GM12874 (cell line): ENCODE results near the gene NFASC.

ENCODE experiments used
- TF ChIP-seq, protein P1 (sequence below): IDR thresholded peaks from 2 replicates; pipeline ENCODE4 v1.5.1; 2011; ENCODE audit warnings: low read depth, mild to moderate bottlenecking, control low read depth, low read length, moderate library complexity; ENCODE audit not compliant: insufficient read depth

Gene NFASC

DNA sequence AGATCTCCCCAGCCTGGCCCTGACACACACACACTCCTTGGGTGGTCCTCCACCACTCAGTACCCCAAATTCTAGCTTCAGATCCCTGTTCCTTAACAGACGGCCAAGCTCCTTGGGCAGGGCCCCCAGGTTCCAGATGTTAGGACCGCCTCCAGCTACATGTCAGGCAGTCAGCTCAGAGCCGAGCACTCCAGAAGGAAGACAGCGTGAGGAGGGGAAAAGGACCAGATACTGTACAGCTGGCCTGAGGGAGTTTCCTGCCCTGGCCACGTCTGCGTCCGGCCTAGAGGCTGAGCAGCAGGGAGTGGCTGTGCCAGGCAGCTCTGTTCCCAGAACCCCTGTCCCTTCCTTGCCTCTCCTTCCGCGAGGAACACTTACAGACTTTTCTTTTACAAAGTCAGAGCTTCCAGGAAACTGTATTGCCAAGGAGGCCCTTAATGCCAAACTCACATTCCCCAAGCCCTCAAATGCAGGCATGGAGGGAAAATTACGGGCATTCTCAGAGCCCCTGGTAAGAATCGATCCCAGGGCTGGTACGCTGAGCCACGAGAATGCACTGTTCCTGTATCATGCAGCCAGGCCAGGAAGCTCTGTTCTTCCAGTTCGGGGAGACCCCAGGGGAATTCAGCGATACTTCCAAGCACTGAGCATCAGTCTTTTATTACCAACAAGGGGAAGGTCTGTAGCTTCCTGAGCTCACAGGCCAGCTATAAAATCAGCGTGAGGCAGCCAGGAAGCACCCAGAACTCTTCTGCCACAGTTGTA is 127.1 kb downstream of the NFASC start:
- TF ChIP-seq, protein P1, sequence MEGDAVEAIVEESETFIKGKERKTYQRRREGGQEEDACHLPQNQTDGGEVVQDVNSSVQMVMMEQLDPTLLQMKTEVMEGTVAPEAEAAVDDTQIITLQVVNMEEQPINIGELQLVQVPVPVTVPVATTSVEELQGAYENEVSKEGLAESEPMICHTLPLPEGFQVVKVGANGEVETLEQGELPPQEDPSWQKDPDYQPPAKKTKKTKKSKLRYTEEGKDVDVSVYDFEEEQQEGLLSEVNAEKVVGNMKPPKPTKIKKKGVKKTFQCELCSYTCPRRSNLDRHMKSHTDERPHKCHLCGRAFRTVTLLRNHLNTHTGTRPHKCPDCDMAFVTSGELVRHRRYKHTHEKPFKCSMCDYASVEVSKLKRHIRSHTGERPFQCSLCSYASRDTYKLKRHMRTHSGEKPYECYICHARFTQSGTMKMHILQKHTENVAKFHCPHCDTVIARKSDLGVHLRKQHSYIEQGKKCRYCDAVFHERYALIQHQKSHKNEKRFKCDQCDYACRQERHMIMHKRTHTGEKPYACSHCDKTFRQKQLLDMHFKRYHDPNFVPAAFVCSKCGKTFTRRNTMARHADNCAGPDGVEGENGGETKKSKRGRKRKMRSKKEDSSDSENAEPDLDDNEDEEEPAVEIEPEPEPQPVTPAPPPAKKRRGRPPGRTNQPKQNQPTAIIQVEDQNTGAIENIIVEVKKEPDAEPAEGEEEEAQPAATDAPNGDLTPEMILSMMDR: no peak

- TF ChIP-seq, protein P1: no peak
Measured at GRCh38 chr1:205001162-205001561, 130.5 kb downstream of the NFASC start.

GRCh38 chr1:205002705-205003104 is 132.0 kb downstream of the NFASC start:
- TF ChIP-seq, protein P1: no peak

DNA sequence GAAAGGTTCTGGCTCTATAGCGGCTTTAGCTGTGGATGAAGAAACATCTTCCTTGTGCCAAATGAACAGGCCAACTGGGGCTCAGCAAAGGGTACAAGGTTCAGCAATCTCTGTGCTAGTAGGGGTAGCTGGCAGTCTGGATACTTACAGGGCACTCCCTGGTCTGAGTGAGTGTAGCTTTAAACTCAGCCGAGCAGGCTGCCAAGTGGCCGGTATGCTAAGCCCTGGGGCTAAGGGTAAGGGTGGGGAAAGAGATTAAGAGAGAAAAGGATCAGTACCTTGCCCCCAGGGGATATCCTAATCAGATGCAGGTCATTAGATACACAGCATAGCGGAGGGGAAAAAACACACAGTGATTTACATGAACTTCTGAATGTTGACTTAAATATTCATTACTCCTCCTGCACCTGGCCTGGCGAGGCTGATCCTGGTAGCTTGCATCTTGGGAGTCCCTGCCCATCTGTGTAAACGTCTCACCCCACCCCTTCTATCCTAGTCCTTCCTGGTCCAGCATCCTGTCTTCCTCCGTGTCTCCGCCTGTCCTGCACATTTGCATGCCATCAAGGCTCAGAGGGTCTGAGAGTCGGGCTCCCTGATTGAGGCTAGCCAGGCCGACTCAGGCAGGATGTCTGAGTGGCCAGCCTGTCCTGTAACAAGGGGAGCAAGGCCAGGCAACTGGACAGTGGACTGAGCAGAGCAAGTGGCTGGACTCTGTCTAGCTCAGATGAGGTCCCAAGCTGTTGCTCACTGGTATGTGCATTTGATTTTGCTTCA is 132.9 kb downstream of the NFASC start:
- TF ChIP-seq, protein P1: no peak

DNA sequence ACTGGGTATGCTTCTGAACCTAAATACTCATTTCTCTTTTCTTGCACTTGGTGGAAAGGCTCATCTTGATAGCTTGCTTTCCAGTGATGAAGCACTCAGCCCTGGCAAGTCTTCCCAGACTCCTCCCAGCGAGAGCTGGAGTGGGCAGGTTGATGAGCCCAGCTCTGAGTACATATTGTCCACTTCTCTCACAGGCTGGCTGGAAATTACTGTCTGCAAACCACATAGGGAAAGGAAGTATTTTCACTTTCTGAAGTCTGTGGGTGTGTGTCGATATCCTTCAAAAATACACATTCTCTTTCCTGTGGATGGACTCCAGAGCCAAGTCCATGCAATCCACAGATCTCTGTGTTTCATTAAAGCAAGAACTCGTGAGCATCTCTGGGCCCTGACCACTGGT is 133.7 kb downstream of the NFASC start:
- TF ChIP-seq, protein P1: no peak

DNA sequence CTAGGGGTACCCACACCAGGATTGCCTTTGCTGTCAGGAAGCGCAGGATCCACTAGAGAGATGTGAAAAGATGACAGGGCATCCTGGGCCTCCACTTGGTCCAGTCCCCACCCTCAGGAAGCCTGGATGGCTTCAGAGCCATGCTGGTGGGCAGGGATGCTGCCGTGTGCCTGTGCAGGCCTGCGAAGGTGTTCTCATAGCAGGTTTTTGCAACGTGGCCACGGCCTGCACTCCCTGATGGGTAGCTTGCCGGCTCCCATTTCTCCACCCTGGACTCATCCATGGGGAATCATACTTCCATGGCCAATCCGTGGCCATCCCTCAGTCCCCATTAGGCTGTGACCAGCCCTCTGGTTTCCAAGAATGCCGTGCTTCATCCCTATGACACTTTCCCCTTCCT is 138.2 kb downstream of the NFASC start:
- TF ChIP-seq, protein P1: no peak

- TF ChIP-seq, protein P1: no peak
Measured at GRCh38 chr1:205009670-205010069, 139.0 kb downstream of the NFASC start.
